ENCODE results near the gene CCN2.
"Not testable (repeated sequence)": the region's sequence is repeated elsewhere in the genome, so short reads cannot be mapped to it uniquely, and the experiment has no call there.

CCN2 gene

DNA sequence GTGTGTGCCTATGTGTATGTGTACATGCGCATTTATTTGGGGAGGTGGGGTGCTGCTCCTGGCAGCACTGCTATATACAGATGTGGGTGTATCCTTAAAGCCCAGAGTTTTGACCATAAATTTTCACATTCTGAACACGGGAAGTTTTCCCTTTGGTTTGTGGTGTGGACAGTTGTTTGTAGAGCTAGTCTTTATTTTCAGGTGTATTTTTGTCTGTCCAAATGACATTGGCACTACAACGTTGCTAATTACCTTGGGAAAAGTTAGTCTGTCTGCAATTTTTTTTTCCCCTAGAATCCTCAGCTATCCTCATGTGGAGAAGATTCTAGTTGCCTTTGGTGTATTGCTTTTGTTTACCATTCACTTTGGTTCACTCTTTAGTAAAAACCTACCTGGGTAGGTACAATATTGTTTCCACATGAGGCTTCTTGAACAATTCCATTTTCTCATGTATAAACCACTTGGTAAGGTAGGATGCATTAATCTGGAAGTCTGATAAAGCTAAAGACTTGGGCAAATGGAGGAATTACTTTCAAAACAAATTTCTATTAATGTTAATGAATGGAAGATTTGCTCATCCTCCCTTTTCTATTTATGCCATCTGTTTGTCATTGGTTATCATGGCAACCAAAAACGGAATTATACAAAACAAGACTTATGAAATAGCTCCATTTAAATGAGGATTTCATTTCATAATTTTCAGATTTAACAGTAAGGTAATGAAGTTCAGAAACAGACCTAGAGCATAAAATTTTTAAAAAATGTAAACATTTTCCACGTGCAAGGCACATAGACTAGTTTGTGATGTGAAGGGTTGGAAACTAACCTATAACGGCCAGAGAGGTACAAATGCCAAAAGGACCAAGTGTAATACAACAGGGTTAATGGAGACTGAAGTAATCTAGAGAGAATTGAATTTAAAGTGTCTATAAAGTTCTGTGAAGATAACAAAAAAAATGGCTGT is 3.9 kb downstream of the CCN2 start:
- intact Hi-C loops (cut with DNase I): no loop called here
- DNase-seq: no peak

DNA sequence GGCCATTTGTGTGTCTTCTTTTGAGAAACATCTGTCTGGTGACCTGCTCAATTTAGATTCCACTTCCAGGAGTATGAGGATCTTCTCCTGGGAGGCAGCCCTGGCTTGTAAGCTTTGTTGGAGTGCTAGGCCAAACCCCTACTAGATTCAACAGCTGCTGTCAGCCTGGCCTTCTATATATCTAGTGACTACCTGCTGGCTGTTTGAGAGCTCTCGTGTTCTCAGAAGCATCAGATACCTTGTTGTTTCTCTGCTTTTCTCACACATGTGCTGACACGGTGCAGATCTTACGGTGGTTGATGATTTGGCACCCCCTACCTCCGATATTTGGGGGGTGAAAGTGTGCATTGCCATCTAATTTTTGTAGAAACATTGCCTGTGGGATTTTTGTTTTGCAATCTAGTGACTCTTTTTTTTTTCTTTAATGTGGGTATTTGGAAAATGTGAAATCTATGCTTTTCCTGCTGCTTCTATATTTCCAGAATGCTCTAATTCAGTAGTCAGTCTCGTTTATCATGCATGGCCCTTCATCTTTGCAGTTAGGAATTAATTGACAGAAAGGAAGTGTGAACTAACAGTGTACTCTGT is 4.7 kb downstream of the CCN2 start:
- DNase-seq: no peak
- intact Hi-C loops (cut with DNase I): no loop called here

DNA sequence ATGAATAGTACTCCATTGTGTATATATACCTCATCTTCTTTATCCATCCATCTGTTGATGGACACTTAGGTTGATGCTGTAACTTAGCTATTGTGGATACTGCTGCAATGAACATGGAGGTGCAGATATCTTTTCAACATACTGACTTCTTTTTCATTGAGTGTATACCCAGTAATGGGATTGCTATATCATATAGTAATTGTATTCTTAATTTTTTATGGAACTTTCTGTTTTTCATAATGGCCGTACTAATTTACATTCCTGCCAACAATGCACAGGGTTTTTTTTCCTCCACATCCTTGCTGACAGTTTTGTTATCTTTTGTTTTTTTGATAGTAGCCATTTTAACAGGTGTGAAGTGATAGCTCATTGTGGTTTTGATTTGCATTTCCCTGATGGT is 5.2 kb downstream of the CCN2 start:
- DNase-seq: no peak
- intact Hi-C loops (cut with DNase I): no loop called here

DNA sequence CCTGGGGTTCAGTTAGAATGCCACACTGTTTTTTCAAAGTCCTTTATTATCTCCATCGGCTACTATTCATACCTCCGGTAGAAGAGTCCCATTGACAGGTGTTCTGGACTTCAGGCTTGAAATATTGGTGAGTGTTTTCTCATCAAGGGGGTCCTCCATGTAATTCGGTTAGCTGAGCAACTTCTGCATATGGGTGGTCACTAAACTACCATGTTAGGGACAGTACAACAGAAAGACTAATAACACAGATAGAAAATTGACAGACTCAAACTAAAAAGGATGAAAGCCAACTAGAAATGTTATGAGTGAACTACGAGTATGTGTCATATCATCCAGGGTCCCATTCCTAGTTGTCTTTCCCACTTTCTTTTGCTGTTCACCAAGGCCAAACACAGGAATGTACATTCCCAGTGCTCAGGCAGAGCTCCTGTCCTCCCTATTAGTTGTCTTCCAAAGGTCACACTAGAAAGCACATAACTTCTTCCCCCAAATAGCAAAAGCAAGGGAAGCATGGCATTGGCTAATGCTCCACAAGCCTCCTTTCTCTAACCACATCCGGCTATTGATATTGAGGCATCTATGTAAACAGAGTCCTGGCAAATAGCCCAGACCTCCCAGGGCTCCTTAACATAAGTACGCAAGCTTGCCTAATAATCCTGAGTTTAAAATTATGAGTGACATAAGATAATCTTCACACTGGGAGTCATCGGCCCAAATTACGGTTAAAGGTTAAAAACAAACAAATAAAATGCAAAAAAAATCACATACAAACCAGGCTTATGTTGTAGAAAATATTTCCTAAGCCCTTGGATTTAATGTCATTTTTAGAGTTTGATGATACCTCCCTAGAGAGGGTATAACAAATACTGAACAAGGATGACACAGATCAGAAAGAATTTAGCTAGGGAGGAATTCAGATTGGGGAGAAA is 13.2 kb downstream of the CCN2 start:
- intact Hi-C loops (cut with DNase I): no loop called here
- DNase-seq: no peak

DNA sequence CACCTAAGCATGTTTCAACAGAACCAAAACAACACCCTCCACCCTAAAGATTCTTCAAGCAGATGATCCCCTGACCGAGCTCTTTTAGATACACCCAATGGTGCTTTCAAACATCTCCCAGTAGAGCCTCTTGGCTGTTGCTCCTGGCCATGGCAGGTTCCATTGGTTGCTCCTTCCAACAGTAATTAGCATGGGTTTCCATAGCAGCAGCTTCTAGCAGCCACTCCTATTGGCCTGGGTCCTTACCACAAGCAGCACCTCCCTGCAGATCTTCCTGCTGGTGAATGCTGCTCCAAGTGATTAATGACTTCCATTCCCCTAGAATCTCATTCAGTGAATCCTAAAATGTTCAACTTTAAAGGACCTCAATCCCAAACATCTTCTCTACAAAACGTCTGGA is 13.9 kb downstream of the CCN2 start:
- intact Hi-C loops (cut with DNase I): no loop called here
- no peak for DNase-seq

DNA sequence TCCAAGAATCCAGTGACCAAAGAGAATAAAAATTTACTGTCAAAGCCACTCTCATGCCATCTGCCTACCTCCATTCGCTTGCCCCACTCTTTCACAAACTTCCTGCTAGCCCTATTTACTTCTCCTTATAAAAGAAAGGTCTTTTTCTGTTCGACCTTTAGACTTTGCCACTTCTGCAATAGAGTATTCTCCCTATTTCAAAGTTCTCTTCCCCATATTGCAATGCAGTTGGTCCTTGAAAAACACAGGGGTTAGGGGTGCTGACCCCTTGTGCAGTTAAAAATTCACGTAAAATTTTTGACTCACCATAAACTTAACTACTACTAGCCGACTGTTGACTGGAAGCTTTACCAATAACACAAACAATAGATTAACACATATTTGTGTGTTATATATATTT is 15.0 kb downstream of the CCN2 start:
- intact Hi-C loops (cut with DNase I): no loop called here
- no peak for DNase-seq

DNA sequence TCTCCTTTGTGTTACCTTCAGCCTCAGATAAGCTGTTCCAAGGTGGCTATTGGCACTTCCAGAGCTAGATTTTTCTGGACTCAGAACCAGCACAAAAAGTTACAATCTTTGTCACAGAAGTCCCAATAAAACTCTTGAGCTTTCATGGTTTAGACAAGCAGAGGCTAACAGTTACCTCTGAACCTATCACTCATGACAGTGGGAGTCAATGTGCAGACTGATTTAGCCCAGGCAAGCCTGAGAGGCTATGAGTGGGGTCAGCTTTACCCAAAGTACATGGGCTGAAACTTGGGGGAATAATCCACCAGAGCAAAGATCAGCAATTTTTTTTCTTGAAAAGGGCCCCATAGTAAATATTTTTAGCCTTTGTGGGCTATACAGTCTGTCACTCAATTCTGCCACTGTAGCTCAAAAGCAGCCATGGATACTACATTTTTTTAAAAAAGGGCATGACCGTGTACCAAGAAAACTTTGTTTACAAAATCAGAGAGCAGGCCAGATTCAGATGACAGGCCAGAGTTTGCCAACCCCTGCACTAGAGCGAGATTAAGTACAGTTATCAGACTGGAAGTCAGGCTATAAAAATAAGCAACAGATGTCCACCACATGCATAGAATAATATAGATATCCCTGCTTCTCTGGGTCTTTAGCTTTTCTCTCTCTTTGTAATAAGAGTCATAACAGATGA is 20.0 kb downstream of the CCN2 start:
- no peak for DNase-seq
- intact Hi-C loops (cut with DNase I): no loop called here

DNA sequence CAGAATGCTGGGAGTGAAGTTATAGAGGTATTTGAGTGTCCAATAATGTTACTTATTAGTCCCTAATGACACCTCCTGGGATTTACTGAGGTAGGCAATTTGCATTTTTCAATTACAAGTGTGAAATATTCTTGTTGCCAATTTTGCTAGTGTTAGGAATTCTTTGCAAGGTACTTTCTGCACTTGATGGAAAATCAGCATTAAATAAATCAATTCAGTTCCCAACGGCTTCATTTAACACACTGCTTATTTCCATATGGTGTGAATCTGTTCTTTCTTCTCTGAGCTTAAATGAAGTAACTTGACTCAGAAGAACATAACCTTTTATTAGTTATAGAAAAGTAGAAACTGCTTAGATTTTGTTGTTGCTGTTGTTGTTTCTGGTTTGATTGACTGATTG is 21.2 kb downstream of the CCN2 start:
- no peak for DNase-seq

DNA sequence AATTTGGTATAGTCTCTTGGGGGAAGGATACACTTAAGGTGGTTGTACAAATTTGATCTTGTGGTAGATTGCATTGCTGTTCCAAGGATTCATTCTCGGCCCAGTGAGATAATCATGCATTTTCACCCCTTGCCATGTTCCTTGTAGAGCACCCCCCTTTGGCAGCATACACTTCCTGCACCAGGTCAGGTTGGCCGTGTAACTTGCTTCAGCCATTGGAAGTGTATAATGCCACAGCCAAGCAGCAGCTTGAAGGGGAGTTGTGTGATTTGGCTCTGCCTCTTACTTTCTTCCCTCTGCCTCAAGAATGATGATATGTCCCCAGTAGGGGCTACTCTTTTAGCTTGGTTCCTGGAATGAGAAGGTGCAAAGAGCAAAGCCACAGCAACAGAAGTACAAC is 21.9 kb downstream of the CCN2 start:
- intact Hi-C loops (cut with DNase I): loop anchor here (10.0 kb wide), 1 partner anchor 346 kb away; no protein-coding TSS in a partner anchor
- no peak for DNase-seq

More for the DNA sequence above, 21.2 kb downstream of the CCN2 start:
- intact Hi-C loops (cut with DNase I): loop anchor here (10.0 kb wide), 1 partner anchor 345 kb away; no protein-coding TSS in a partner anchor

DNA sequence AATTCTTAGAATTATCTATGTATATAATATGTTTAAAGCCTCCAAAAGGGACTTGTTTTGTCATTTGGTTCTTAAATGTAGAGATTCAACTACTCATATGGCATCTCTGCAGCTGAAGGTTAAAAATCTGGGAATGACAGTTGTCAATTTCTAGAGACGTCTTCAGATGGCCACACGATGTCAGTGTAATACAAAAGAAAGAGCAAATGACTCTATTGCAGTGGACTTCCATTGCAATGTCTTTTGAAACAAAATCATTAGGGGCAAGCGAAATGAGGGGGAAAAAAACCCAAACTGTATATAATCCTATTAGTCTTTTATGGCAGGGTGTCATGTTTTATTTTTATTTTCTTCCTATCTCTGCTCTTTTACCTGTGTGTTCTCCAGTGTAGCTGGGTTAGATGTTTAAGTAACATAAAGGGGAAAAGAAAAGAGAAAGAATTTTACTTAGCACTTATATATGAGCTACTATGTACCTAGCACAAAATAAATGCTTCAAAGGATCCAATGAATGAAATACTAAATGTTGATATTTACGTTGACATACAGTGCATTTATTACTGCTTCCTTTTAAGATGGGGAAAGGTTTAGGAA is 26.2 kb downstream of the CCN2 start:
- DNase-seq: no peak
- intact Hi-C loops (cut with DNase I): loop anchor here (1.0 to 10.0 kb wide), 4 partner anchors 236 to 557 kb away; no protein-coding TSS in a partner anchor

DNA sequence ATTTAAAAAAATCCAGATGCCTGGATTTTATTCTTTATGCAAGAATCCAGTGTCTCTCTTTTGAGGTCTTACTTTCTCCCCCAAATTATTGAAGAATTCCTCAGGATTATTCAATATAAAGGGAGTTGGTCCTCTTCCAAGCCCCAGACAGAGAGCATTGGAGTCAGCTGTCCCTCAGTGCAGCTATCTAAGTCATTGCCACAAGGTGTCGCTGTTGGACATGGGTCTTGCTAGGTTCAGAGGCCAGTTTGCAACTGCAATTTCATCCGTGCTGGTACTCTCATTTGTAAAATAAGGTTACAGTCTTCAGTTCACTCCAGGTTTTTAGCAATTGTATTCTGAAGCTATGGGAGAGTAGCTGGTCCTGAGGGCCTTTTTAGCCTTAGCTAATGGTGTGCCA is 27.8 kb downstream of the CCN2 start:
- intact Hi-C loops (cut with DNase I): loop anchor here (5.0 to 10.0 kb wide), 2 partner anchors 351 to 559 kb away; no protein-coding TSS in a partner anchor
- peak in 3 of 10 donors; percentile 31 to 79 (median 57) for DNase-seq

DNA sequence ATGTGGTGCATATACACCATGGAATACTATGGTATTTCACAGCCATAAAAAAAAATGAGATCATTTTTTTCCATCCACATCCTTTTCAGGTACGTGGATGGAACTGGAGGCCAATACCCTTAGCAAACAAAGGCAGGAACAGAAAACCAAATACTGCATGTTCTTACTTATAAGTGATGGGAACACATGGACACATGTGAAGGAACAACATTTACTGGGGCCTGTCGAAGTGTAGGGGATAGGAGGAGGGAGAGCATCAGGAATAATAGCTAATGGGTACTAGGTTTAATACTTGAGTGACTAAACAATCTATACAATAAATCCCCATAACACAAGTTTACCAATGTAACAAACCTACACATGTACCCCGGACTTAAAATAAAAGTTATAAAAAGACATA is 30.5 kb downstream of the CCN2 start:
- intact Hi-C loops (cut with DNase I): loop anchor here (5.0 to 10.0 kb wide), 2 partner anchors 354 to 562 kb away; no protein-coding TSS in a partner anchor

DNA sequence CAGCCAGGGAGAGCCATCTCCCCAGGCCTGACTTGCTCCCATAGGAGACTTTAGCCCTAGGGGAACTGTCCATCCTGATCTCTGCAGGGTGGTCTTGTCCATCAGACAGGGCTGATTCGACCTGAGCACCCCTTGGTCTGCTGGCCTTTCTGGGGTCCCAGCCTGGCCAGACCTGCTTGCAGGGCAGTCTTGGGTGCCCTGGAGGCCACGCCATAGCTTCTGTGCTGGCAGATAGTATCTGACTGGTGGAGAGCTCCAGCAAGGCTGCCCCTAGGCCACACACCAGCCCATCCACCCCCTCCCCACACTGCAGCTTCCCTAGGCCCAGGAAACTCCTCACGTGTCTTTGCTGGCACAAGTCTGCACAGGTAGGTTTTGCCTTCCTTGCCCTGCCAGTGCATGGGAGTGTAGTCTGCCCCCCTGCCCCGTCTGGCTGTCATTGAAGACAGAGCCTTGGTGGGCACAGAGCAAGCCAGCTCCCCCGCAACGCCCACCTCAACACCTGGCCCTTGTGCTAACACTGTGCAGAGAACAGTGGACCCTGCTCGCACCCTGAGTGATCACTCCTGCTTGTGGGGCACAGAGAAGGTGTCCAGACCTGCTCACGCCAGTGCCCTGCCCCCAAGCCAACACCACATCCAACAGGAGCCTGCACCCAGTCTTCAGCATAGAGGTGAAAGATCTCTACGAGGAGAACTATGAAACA is 32.4 kb downstream of the CCN2 start:
- intact Hi-C loops (cut with DNase I): no loop called here

More for the DNA sequence above, 30.5 kb downstream of the CCN2 start:
- DNase-seq: no peak

DNA sequence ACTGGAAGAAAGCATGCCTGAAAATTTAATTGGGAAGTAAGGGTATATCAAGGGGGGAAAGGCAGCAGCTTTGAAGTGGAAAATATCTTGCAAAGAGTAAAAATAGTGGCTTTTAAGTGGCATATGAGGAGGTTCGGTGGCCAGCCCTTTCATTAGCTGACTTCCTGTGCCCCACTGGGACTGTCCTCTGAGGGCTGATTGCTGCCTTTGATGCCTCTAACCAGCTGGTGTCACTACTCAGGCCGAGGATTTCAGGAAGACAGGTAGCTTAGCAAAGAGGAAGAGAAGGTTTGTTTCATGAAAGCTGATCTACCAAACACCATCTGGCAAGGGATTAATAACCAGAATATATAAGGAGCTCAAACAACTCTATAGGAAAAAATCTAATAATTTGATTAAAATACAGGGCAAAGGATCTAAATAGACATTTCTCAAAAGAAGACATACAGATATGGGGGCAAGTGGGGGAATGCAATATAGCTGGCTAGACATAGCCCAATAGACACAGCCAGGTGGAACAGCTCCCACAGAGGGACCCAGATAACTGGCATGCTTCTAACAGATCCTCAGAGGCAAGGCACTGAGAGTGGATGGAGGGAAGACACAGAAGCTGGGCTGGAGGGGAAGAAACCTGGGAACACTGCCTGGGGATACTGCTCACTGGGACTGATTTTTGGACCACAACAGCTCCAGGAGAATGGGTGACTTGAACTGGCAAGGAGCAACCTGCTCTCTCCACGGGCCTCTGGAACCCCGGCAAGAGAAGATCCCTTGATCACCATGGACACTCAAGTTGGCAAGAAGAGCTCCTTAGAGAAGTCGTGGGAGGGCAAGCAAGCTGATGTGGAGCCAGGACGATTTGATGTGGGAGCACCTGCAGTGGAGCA is 33.2 kb downstream of the CCN2 start:
- intact Hi-C loops (cut with DNase I): no loop called here
- no peak for DNase-seq

More for the DNA sequence above, 32.4 kb downstream of the CCN2 start:
- no peak for DNase-seq

DNA sequence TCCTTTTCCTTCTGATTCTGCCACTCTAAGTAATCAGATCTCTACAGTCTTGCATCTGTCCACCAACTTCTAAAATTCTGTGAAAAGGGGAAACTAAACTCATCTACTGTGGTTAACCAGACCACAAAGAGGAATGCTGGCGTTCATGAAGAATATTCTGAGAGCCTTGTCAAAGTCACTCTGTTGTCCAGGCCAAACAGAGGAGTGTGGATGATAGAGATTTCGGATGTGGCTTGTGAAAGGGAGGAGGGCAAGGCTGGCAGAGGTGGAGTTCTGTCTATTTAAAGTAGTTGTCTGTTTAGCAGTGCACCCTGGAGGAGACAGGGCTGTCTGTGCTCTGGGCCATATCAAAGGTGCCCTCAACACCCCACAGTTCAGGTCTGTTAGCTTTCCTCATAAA is 33.9 kb downstream of the CCN2 start:
- intact Hi-C loops (cut with DNase I): no loop called here
- DNase-seq: no peak

DNA sequence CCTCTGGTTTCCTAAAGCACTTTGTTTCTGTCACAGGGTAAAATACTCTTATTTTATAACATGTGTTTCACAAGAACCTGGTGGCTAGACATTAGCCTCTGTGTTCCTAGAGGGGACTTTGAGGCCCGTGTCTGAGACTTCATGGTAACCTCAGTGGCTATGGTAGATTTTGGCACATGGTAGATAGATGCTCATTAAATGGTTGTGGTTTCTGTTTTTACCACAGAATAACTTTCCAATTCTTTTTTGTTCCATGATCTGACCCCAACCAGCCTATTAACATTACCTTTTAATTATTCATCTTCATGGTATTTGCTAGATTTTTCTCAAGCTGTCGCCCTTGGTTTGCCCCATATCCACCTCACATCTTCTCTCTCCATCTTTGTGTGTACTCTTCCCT is 34.3 kb downstream of the CCN2 start:
- DNase-seq: no peak
- intact Hi-C loops (cut with DNase I): no loop called here

DNA sequence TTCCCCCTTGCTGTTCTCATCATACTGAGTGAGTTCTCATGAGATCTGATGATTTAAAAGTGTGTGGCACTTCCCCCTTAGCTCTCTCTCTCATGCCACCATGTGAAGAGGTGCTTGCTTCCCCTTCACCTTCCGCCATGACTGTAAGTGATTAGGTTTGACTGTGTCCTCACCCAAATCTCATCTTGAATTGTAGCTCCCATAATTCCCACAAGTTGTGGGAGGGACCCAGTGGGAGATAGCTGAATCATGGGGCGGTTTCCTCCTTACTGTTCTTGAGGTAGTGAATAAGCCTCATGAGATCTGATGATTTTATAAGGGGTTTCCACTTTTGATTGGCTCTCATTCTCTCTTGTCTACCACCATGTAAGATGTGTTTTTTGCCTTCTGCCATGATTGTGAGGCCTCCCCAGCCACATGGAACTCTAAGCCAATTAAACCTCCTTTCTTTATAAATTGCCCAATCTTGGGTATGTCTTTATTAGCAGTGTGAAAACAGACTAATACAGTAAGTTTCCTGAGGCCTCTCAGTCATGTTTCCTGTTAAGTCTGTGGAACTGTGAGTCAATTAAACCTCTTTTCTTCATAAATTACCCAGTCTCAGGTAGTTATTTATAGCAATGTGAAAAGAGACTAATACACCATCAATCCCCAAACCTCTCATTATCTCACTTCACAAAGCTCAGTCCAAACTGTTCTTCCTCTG is 34.9 kb downstream of the CCN2 start:
- intact Hi-C loops (cut with DNase I): not testable (repeated sequence)

More for the DNA sequence above, 34.9 kb downstream of the CCN2 start:
- not testable (repeated sequence) for DNase-seq
